ENCODE measurements around the gene NDUFB8. TPM values are rescaled to one million over a fixed set of nuclear protein-coding genes. Genes with fewer than 3 reads are reported as not detected.

NDUFB8 gene
- total and polyA plus RNA-seq, 10 of the 15 experiments (the other 5 are each of a cell fraction or from before 2014, with no cell fraction given): 180 to 572 (median 382) TPM

- intact Hi-C loops (cut with micrococcal nuclease; ENCODE audit: unreplicated experiment) (no loop called here), in situ Hi-C loops (cut with MboI) (no loop called here)
- FAIRE-seq (no peak), DNase-seq (ENCODE audit: low read depth, low spot score) (no peak), ATAC-seq (no peak)
- ChIA-PET RAD21 (ENCODE audit: unreplicated experiment) (no interaction called here), POLR2A (no interaction called here), SMC1A (ENCODE audit: uncharacterized antibody, unreplicated experiment) (interaction anchor here (1.1 to 1.4 kb wide), 2 partner anchors 22 kb away, joined by 3 read pairs; no protein-coding TSS in a partner anchor), CTCF (interaction anchor here (1.1 to 2.8 kb wide), 3 partner anchors 13 to 22 kb away, joined by 5 to 14 read pairs (median 13); no protein-coding TSS in a partner anchor)
- WGBS (ENCODE audit: insufficient coverage, insufficient replicate concordance, low lambda C conversion rate, missing lambda C conversion rate): 50% methylated on average over 2 of the region's 2 CpGs
- H3K4me2 ChIP-seq (ENCODE audit: control insufficient read depth, insufficient read depth): no peak overlapping the region
- H3K9me3 ChIP-seq (replicated peaks; ENCODE audit: control insufficient read depth, insufficient read depth, low read length): no peaks in the 10 kb centered on the region
- no peak overlapping the region for H3K9ac ChIP-seq (ENCODE audit: control insufficient read depth, insufficient read depth, low read length)
- H3K27me3 ChIP-seq (replicated peaks in 1 of 2; ENCODE audit: control insufficient read depth in 2 of 2, insufficient read depth in 2 of 2, low read length in 1 of 2): no peaks in the 10 kb centered on the region
- H4K20me1 ChIP-seq (ENCODE audit: control insufficient read depth, insufficient read depth): no peaks in the 10 kb centered on the region
- H2AFZ ChIP-seq (ENCODE audit: control insufficient read depth, low read depth, low read length): no peak overlapping the region
- TF ChIP-seq ETV6 (conservative IDR thresholded peaks at IDR 0.05 in 1 of 2, IDR thresholded peaks at IDR 0.05 in 1 of 2; ENCODE audit: borderline replicate concordance in 1 of 2, low read depth in 1 of 2) (no peak), ZNF592 (IDR thresholded peaks at IDR 0.05) (no peak), RBBP5 (conservative IDR thresholded peaks at IDR 0.05) (no peak), SP1 (IDR thresholded peaks at IDR 0.05; ENCODE audit: low read depth, low read length) (no peak), NKRF (conservative IDR thresholded peaks at IDR 0.05) (no peak)
- peaks cover 0 to 9% of the 10 kb centered on the region in 2 experiments for H3K36me3 ChIP-seq (ENCODE audit: control insufficient read depth in 2 of 2, insufficient read depth in 2 of 2, low read length in 1 of 2)
- H3K4me1 ChIP-seq (ENCODE audit: control insufficient read depth, insufficient read depth, low read length): no peaks in the 10 kb centered on the region
- H3K79me2 ChIP-seq (ENCODE audit: control insufficient read depth, insufficient read depth, low read length): no peaks in the 10 kb centered on the region
- BruUV-seq (replicated peaks): no TSS peak
- no peak overlapping the region for H3K4me3 ChIP-seq
- no peak overlapping the region for H3K27ac ChIP-seq (ENCODE audit: control insufficient read depth, insufficient read depth)
These were observed 33.1 kb downstream of the NDUFB8 start for GRCh38 chr10:100496567-100496966.

Data from GM12878 (cell line).